Suprapubic skin (tissue), 4 donors: ENCODE data around the gene GRM5. TPM values are rescaled to one million over a fixed set of nuclear protein-coding genes. Genes with fewer than 3 reads are reported as not detected.
"Not testable (repeated sequence)": the region's sequence is repeated elsewhere in the genome, so short reads cannot be mapped to it uniquely, and the experiment has no call there.

Experiments used
- DNase-seq, 2 donors: peaks; one replicate each; pipeline ENCODE4 v3.0.0-alpha.2; 2019; ENCODE audit warnings: low spot score in 2 of 2
- H3K27ac ChIP-seq: fragments of 200-600 bp; sonication (generic); one replicate; pipeline ENCODE4 v1.5.1; 2019
- H3K27me3 ChIP-seq: fragments of 200-600 bp; sonication (generic); one replicate; pipeline ENCODE4 v1.5.1; 2019
- H3K36me3 ChIP-seq: fragments of 200-600 bp; sonication (generic); one replicate; pipeline ENCODE4 v1.5.1; 2019
- H3K4me1 ChIP-seq: fragments of 200-600 bp; sonication (generic); one replicate; pipeline ENCODE4 v1.5.1; 2019
- H3K4me3 ChIP-seq: fragments of 200-600 bp; sonication (generic); one replicate; pipeline ENCODE4 v1.5.1; 2019; ENCODE audit warnings: mild to moderate bottlenecking
- H3K9me3 ChIP-seq: fragments of 200-600 bp; sonication (generic); one replicate; pipeline ENCODE4 v1.5.1; 2019
- CTCF ChIP-seq, 2 donors: fragments of 200-600 bp in 1 of 2; fragments of 450-650 bp in 1 of 2; sonication (generic) in 1 of 2; IDR thresholded peaks; one replicate each; pipeline ENCODE4 v1.5.1; 2016 to 2019; ENCODE audit warnings: antibody characterized with exemption in 2 of 2, mild to moderate bottlenecking in 1 of 2, moderate library complexity in 1 of 2
- EP300 ChIP-seq: sonication (generic); formaldehyde crosslinking; IDR thresholded peaks from one replicate; pipeline ENCODE4 v1.6.1; 2017; ENCODE audit warnings: antibody characterized with exemption
- POLR2A ChIP-seq, 2 donors: fragments of 450-650 bp; IDR thresholded peaks; one replicate each; pipeline ENCODE4 v1.6.1; 2017; ENCODE audit warnings: antibody characterized with exemption in 2 of 2, mild to moderate bottlenecking in 2 of 2, moderate library complexity in 2 of 2
- POLR2AphosphoS5 ChIP-seq, 3 donors: sonication (generic); formaldehyde crosslinking; IDR thresholded peaks; one replicate each; pipeline ENCODE4 v1.6.1; 2017; ENCODE audit warnings: antibody characterized with exemption in 3 of 3
- whole genome bisulfite sequencing: methylation state at CpG from one replicate; pipeline ENCODE4 v1.1.5; 2018; 5-methylcytosine and 5-hydroxymethylcytosine counted together
- total RNA-seq, 4 donors: library from RNA; depleted of rRNA; stranded (reverse); fragments of >200 nt; gene quantifications; one replicate each; pipeline ENCODE4 v1.1.0, GENCODE V29; 2016

Gene GRM5
- total RNA-seq, 4 donors from 2014 or later: not detected

- no peak for TF ChIP-seq EP300
- no peak for TF ChIP-seq CTCF (IDR thresholded peaks at IDR 0.05)
- TF ChIP-seq POLR2A (IDR thresholded peaks at IDR 0.05): no peak
- no peak for TF ChIP-seq POLR2AphosphoS5 (IDR thresholded peaks at IDR 0.05)
- no peaks in the 10 kb centered on the region for H3K4me1 ChIP-seq
- no peak for DNase-seq
- H3K27ac ChIP-seq: no peak overlapping the region
- no peak overlapping the region for H3K4me3 ChIP-seq
- no peaks in the 10 kb centered on the region for H3K36me3 ChIP-seq
- H3K9me3 ChIP-seq: no peaks in the 10 kb centered on the region
- H3K27me3 ChIP-seq: no peaks in the 10 kb centered on the region
- WGBS: 67% methylated on average over 3 of the region's 3 CpGs
These were observed 179.0 kb downstream of the GRM5 start for GRCh38 chr11:88886796-88887195.

GRCh38 chr11:88882800-88883199, 183.0 kb downstream of the GRM5 start:
- not testable (repeated sequence) for H3K4me1 ChIP-seq, H3K4me3 ChIP-seq, H3K27me3 ChIP-seq, DNase-seq, H3K36me3 ChIP-seq, H3K9me3 ChIP-seq, H3K27ac ChIP-seq
- 83% methylated on average over 3 of the region's 3 CpGs for WGBS

DNA sequence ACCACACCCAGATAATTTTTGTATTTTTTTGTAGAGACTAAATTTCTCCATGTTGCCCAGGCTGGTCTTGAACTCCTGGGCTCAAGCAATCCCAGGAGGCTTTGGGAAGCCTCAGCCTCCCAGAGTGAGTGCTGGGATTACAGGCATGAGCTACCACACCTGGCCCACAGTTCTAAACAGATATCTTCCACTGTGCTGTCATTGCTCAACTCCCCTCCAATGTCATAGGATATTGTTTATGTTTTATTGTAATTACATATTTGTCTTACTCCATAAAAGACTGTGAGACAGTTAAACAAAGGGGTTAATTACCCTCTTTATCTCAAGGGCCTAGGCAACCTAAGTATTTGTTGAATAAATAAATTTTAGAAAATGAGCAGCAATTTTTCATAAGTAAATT, 204.2 kb downstream of the GRM5 start:
- TF ChIP-seq CTCF (IDR thresholded peaks at IDR 0.05) (no peak), EP300 (no peak), POLR2A (IDR thresholded peaks at IDR 0.05) (no peak), POLR2AphosphoS5 (IDR thresholded peaks at IDR 0.05) (no peak)
- Histone ChIP-seq H3K27me3 (no peaks in the 10 kb centered on the region), H3K4me3 (no peak overlapping the region), H3K9me3 (no peaks in the 10 kb centered on the region), H3K4me1 (no peaks in the 10 kb centered on the region), H3K27ac (no peak overlapping the region), H3K36me3 (no peaks in the 10 kb centered on the region)
- DNase-seq: no peak

- WGBS: 80% methylated on average over 4 of the region's 4 CpGs
- H3K4me3 ChIP-seq, H3K36me3 ChIP-seq, DNase-seq, H3K4me1 ChIP-seq, H3K27me3 ChIP-seq, H3K27ac ChIP-seq, H3K9me3 ChIP-seq: not testable (repeated sequence)
These were observed 205.4 kb downstream of the GRM5 start for GRCh38 chr11:88860431-88860830.

DNA sequence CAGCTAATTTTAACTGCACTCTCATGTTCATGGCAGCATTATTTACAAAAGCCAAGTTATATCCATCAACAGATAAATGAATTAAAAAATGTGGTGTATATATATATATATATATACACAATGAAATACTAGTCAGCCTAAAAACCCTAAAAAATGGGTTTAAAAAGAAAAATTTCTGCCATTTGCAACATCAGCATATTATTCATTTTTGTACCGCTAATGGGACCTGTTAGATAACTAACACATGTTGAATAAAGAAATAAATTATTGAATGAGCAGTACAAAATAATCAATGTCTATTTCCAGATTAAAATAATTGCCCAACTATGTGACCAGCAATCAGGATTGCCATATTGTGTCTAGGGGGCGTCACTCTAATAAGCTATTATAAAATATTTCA, 211.8 kb downstream of the GRM5 start:
- WGBS: 91% methylated on average over 2 of the region's 2 CpGs

GRCh38 chr11:88851547-88851946, 214.2 kb downstream of the GRM5 start:
- DNase-seq, H3K4me1 ChIP-seq, H3K9me3 ChIP-seq, H3K27me3 ChIP-seq, H3K27ac ChIP-seq, H3K4me3 ChIP-seq, H3K36me3 ChIP-seq: not testable (repeated sequence)

More for the DNA sequence above, 211.8 kb downstream of the GRM5 start:
- H3K9me3 ChIP-seq, H3K4me1 ChIP-seq, H3K36me3 ChIP-seq, H3K27ac ChIP-seq, DNase-seq, H3K4me3 ChIP-seq, H3K27me3 ChIP-seq: not testable (repeated sequence)

- H3K27ac ChIP-seq, H3K27me3 ChIP-seq, H3K4me1 ChIP-seq, H3K36me3 ChIP-seq, H3K9me3 ChIP-seq, DNase-seq, H3K4me3 ChIP-seq: not testable (repeated sequence)
- WGBS: 89% methylated on average over 6 of the region's 6 CpGs
These were observed 216.0 kb downstream of the GRM5 start for GRCh38 chr11:88849773-88850172.

DNA sequence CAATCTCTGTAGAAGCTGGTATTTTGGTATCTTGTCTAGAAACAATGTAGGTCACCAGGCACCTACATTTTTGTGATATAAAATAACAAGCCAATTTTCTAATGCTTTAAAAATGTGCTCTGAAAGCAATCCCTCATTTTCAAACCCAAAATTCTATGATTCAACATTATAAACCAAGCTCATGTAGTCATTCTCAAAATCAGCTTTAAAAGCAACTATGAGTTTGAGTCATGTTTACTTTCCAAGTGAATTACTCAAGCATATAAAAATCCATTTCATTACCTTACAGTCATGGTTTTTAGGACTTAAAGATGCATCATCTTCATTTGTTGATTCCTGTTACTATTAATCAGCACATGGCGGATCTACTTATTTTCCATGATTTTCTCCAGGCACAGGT, 216.4 kb downstream of the GRM5 start:
- Histone ChIP-seq H3K4me3 (no peak overlapping the region), H3K9me3 (no peaks in the 10 kb centered on the region), H3K36me3 (no peaks in the 10 kb centered on the region), H3K27me3 (no peaks in the 10 kb centered on the region), H3K27ac (no peak overlapping the region), H3K4me1 (no peaks in the 10 kb centered on the region)
- DNase-seq: no peak
- TF ChIP-seq POLR2A (IDR thresholded peaks at IDR 0.05) (no peak), EP300 (no peak), POLR2AphosphoS5 (IDR thresholded peaks at IDR 0.05) (no peak), CTCF (IDR thresholded peaks at IDR 0.05) (no peak)
- 95% methylated on average over 1 of the region's 1 CpG for WGBS

GRCh38 chr11:88846266-88846665, 219.5 kb downstream of the GRM5 start:
- 45% methylated on average over 1 of the region's 1 CpG for WGBS
- not testable (repeated sequence) for H3K27ac ChIP-seq, H3K27me3 ChIP-seq, H3K4me3 ChIP-seq, H3K4me1 ChIP-seq, H3K36me3 ChIP-seq, H3K9me3 ChIP-seq, DNase-seq

GRCh38 chr11:88844941-88845340, 220.8 kb downstream of the GRM5 start:
- not testable (repeated sequence) for H3K36me3 ChIP-seq, DNase-seq, H3K4me1 ChIP-seq, H3K27me3 ChIP-seq, H3K27ac ChIP-seq, H3K9me3 ChIP-seq, H3K4me3 ChIP-seq
- 85% methylated on average over 3 of the region's 3 CpGs for WGBS

DNA sequence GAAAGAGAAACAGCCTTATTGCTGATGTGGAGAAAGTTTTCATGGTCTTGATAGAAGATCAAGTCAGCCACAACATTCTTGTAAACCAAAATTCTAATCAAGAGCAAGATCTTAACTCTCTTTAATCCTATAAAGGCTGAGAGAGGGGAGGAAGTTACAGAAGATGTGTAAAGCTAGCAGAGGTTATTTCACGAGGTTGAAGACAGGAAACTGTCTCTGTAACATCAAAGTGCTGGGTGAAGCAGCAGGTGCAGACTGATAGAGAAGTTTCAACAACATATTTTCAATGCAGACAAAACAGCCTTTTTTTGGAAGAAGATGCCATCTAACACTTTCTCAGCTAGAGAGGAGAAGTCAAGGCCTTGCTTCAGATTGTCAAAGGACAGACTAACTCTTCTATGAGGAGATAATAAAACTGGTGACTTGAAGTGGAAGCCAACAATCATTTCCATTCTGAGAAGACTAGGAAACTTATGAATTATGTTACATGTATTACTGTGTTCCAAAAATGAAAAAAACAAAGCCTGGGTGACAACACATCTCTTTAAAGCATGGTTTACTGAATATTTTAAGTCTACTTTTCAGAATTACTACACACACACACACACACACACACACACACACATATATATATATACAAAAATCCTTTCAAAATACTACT, 221.9 kb downstream of the GRM5 start:
- not testable (repeated sequence) for H3K4me1 ChIP-seq, H3K27ac ChIP-seq, DNase-seq, H3K27me3 ChIP-seq, H3K4me3 ChIP-seq, H3K9me3 ChIP-seq, H3K36me3 ChIP-seq
- WGBS: 36% methylated on average over 1 of the region's 1 CpG
